ENCODE data around the gene MAP3K14. TPM values are rescaled to one million over a fixed set of nuclear protein-coding genes. Genes with fewer than 3 reads are reported as not detected.
"Not testable (repeated sequence)": the region's sequence is repeated elsewhere in the genome, so short reads cannot be mapped to it uniquely, and the experiment has no call there.

Gene MAP3K14
- total RNA-seq, 4 donors from 2014 or later: 3.7 to 14.7 (median 6.7) TPM

GRCh38 chr17:45347444-45347843, 30.6 kb upstream of the MAP3K14 start:
- intact Hi-C loops (cut with DNase I): no loop called here
- Histone ChIP-seq H3K36me3 (no peaks in the 10 kb centered on the region), H3K4me1 (peaks cover 9 to 32% (median 16%) of the 10 kb centered on the region in 3 donors), H3K27ac (peak overlapping the region in 1 of 4 donors; percentile 64), H3K9me3 (no peaks in the 10 kb centered on the region), H3K27me3 (no peaks in the 10 kb centered on the region), H3K4me3 (no peak overlapping the region)
- WGBS, 2 donors: 61 to 79% methylated on average over 2 to 6 of the region's 6 CpGs
- TF ChIP-seq POLR2A (IDR thresholded peaks at IDR 0.05) (no peak), CTCF (IDR thresholded peaks at IDR 0.05) (no peak)
- no peak for DNase-seq

GRCh38 chr17:45346216-45347015, 29.6 kb upstream of the MAP3K14 start:
- Histone ChIP-seq H3K27me3 (no peaks in the 10 kb centered on the region), H3K36me3 (no peaks in the 10 kb centered on the region), H3K4me1 (peaks cover 9 to 43% (median 25%) of the 10 kb centered on the region in 3 donors), H3K27ac (peak overlapping the region; percentile 49 to 82 (median 70)), H3K9me3 (no peaks in the 10 kb centered on the region), H3K4me3 (no peak overlapping the region)
- intact Hi-C loops (cut with DNase I): no loop called here
- DNase-seq: no peak
- TF ChIP-seq CTCF (IDR thresholded peaks at IDR 0.05) (no peak), POLR2A (IDR thresholded peaks at IDR 0.05) (no peak)
- WGBS, 2 donors: 24 to 40% methylated on average over 13 of the region's 13 CpGs

- no peak for DNase-seq
- Histone ChIP-seq H3K4me3 (no peak overlapping the region), H3K4me1 (peaks cover 9 to 50% (median 28%) of the 10 kb centered on the region in 3 donors), H3K9me3 (no peaks in the 10 kb centered on the region), H3K27ac (peak overlapping the region in 3 of 4 donors; percentile 64 to 82 (median 77)), H3K36me3 (no peaks in the 10 kb centered on the region), H3K27me3 (no peaks in the 10 kb centered on the region)
- TF ChIP-seq CTCF (IDR thresholded peaks at IDR 0.05) (no peak), POLR2A (IDR thresholded peaks at IDR 0.05) (no peak)
- WGBS, 2 donors: 2 to 17% methylated on average over 3 of the region's 3 CpGs
- intact Hi-C loops (cut with DNase I): no loop called here
These were observed 28.9 kb upstream of the MAP3K14 start for GRCh38 chr17:45345554-45346215.

- Histone ChIP-seq H3K4me3 (no peak overlapping the region), H3K27me3 (no peaks in the 10 kb centered on the region), H3K9me3 (no peaks in the 10 kb centered on the region), H3K4me1 (peaks cover 9 to 53% (median 28%) of the 10 kb centered on the region in 3 donors), H3K27ac (peak overlapping the region in 3 of 4 donors; percentile 64 to 82 (median 77)), H3K36me3 (no peaks in the 10 kb centered on the region)
- TF ChIP-seq CTCF (IDR thresholded peaks at IDR 0.05) (no peak), POLR2A (IDR thresholded peaks at IDR 0.05) (no peak)
- no peak for DNase-seq
- intact Hi-C loops (cut with DNase I): no loop called here
- 19 to 56% methylated on average over 2 to 3 of the region's 3 CpGs for WGBS, 2 donors
These were observed 28.4 kb upstream of the MAP3K14 start for GRCh38 chr17:45345246-45345553.

GRCh38 chr17:45343967-45344664, 27.3 kb upstream of the MAP3K14 start:
- H3K4me3 ChIP-seq; H3K27ac ChIP-seq; DNase-seq; H3K36me3 ChIP-seq; intact Hi-C loops (cut with DNase I); H3K27me3 ChIP-seq; H3K9me3 ChIP-seq: not testable (repeated sequence)
- H3K4me1 ChIP-seq: peaks cover 9 to 58% (median 28%) of the 10 kb centered on the region in 3 donors
- 85 to 96% methylated on average over 5 to 10 of the region's 10 CpGs for WGBS, 2 donors

Data from esophagus squamous epithelium (tissue), 5 donors.